ENCODE results near the gene BACH1. TPM values are rescaled to one million over a fixed set of nuclear protein-coding genes. Genes with fewer than 3 reads are reported as not detected.

BACH1 gene
- 51.1 and 56.3 TPM in 2 replicates for total RNA-seq

GRCh38 chr21:29298348-29299045 is at the start of gene BACH1:
Gene BACH1 (plus strand): TSS chr21:29298922. CDS start chr21:29321281, 22,359 bp downstream.

Other genes with a start within 250 kb of the BACH1 start
- gene CCT8, start 225.3 kb upstream of the BACH1 start, total RNA-seq, result 200 and 218 TPM in 2 replicates
- 2.1 and 3.9 TPM in 2 replicates for gene MAP3K7CL, start 168.3 kb upstream of the BACH1 start, total RNA-seq